SKM-1 (cell line): ENCODE data around the gene GANC.
"Not testable (repeated sequence)": the region's sequence is repeated elsewhere in the genome, so short reads cannot be mapped to it uniquely, and the experiment has no call there.

ENCODE experiments used
- DNase-seq: peaks from one replicate; lab custom pipeline; 2025; ENCODE audit not compliant: unreplicated experiment; lab: John Stamatoyannopoulos, UW

GANC gene

GRCh38 chr15:42283671-42284070 lies 10.7 kb downstream of the GANC start:
- no peak for DNase-seq

DNA sequence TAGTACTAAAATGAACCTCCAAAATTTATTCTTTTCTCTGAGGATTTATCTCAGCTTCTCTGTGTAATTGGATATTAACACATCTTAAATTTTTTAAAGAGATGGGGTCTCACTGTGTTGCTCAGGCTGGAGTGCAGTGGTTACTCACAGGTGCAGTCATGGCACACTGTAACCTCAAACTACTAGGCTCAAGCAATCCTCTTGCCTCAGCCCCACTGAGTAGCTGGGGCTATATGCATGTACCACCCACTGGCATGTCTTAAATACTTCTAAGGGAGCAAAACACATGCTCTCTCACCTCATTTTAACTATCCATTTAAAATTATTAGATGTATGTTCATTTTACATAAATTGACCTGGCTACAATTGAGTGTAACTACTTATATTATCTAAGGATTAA lies 11.6 kb downstream of the GANC start:
- no peak for DNase-seq

GRCh38 chr15:42285034-42285433 lies 12.0 kb downstream of the GANC start:
- DNase-seq, result peak; percentile 69

DNA sequence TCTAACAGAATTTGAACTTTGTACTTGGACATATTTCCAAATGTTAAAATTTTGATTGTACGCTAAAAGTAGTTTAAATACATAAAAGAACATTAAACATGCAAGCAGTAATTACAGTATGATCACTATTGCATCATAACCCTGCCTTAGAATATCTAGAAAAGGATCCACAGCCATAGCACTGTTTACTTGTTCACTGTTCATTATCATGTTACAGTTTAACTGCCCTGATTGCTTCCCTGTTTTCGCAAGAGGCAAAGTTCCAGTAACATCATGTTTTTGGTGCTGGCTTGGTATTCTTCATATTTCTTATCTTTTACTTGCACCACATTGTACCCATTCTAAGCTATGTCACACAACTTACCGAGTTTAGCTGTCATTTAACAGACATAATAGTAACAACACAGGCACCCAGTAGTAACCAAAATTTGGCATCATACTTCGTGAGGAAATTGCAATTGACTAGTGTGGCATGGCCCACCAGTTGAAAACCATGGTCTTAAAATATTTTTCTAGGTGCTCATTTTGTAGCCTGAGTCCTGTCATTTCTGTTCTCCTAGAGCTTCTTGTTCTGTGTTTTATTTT lies 13.5 kb downstream of the GANC start:
- peak; percentile 31 for DNase-seq

DNA sequence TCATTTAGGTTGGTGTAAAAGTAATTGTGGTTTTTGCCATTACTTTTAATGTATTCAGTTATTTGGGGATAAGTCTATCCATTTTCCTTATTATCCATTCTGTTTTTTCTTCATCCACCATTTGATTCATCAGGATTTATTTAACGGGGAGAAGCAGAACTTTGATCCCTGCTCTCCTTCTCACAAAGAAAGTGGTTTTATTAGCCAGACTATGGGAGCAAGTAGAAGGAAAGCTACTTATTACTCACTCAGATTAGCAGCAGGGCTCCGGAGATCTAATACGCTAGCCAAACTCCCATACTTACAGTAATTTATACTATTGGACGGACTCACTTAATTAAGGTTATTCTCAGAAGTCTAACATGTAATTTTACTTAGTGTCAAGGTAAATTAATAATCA lies 14.9 kb downstream of the GANC start:
- DNase-seq, result no peak

DNA sequence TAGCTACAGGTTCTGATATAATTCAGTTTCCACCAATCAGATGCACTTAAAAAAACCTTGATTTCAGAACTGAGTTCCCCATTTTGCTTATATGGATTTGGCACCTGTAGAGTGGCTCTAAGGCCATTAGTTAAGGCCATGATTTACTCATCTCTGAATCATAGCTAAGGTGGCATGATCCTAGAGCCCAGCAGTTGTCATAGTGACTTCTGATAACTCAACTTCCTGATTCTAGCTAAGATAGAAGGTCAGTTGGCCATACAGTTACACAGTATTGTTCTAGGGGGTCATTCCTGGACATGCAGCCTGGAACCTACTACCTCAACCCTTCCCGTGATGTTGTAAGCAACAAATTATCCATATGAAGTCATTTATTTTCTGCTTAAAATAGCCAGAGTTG lies 16.2 kb downstream of the GANC start:
- DNase-seq, result no peak

DNA sequence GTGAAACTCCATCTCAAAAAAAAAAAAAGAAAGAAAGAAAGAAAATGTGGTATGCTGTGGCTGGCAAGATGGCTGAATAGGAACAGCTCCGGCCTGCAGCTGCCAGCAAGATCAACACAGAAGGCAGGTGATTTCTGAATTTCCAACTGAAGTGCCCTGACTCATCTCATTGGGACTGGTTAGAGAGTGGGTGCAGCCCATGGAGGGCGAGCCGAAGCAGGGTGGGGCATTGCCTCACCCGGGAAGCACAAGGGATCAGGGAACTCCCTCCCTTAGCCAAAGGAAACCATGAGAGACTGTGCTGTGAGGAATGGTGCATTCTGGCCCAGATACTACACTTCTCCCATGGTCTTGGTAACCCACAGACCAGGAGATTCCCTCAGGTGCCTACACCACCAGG lies 28.0 kb downstream of the GANC start:
- DNase-seq, result not testable (repeated sequence)

- no peak for DNase-seq
Measured at GRCh38 chr15:42306681-42307080, 33.7 kb downstream of the GANC start.

GRCh38 chr15:42313463-42313862 lies 40.5 kb downstream of the GANC start:
- no peak for DNase-seq

- DNase-seq, result no peak
Measured at GRCh38 chr15:42314818-42315217, 41.8 kb downstream of the GANC start.

DNA sequence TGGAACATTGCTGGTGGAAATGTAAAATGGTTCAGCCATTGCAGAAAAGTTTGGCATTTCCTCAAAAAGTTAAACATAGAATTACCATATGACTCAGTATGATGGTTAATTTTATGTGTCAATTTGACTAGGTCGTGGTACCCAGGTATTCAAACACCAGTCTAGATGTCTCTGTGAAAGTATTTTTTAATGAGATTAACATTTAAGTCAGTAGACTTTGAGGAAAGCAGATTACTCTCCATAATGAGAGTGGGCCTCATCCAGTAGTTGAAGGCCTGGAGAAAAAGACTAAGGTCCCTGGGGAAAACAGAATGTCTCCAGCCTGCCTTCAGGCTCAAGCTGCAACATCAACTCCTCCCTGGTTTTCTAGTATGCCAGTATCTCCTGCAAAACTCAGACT lies 42.5 kb downstream of the GANC start:
- DNase-seq, result no peak

- DNase-seq, result not testable (repeated sequence)
Measured at GRCh38 chr15:42316282-42316805, 43.3 kb downstream of the GANC start.

- no peak for DNase-seq
Measured at GRCh38 chr15:42319206-42319605, 46.2 kb downstream of the GANC start.

DNA sequence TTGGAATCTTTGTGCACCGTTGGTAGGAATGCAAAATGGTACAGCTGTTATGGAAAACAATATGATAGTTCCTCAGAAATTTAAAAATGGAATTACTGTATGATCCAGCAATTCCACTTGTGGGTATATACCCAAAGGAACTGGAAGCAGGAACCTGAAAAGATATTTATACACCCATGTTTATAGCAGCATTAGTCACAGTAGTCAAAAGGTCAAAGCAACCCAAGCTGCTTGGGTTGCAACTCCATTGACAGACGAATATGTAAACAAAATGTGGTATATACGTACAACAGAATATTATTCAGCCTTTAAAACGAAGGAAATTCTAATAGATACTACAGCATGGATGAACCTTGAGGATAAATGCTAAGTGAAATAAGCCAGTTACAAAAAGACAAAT lies 51.3 kb downstream of the GANC start:
- no peak for DNase-seq

- no peak for DNase-seq
Measured at GRCh38 chr15:42329161-42329560, 56.2 kb downstream of the GANC start.

DNA sequence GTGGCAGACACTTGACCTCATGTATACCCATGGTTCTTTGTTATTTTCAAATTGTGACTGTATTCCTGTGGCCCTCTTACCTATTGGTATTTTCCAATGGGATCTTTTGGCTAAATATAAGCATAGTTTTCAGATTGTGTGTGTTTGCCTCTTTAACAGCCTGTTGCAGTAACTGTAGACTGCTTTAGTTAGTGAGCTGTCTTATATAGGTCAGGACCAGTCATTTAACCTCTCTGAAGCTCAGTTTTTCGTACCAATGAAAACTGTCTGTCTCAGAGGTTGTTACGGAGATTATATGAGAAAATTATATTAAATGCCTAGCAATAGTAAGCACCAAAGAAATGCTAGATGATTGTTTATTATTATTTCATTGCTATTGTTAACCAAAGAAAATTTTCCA lies 57.0 kb downstream of the GANC start:
- no peak for DNase-seq

- peak; percentile 39 for DNase-seq
Measured at GRCh38 chr15:42331235-42331634, 58.2 kb downstream of the GANC start.

- no peak for DNase-seq
Measured at GRCh38 chr15:42332331-42332730, 59.3 kb downstream of the GANC start.

DNA sequence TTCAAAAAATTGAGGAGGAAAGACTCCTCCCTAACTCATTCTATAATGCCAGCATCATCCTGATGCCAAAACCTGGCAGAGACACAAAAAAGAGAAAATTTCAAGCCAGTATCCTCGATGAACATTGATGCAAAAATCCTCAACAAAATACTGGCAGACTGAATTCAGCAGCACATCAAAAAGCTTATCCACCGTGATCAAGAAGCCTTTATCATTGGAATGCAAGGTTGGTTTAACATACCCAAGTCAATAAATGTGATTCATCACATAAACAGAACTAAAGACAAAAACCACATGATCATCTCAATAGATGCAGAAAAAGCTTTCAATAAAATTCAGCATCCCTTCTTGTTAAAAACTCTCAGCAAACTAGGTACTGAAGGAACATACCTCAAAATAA lies 62.1 kb downstream of the GANC start:
- DNase-seq, result no peak

GRCh38 chr15:42336650-42337049 lies 63.6 kb downstream of the GANC start:
- not testable (repeated sequence) for DNase-seq

GRCh38 chr15:42337104-42337503 lies 64.1 kb downstream of the GANC start:
- not testable (repeated sequence) for DNase-seq

- no peak for DNase-seq
Measured at GRCh38 chr15:42338500-42338899, 65.5 kb downstream of the GANC start.

- no peak for DNase-seq
Measured at GRCh38 chr15:42343596-42344232, 70.7 kb downstream of the GANC start.
